GM23248 (cell line): Measurements from ENCODE around the gene ADARB1. TPM values are rescaled to one million over a fixed set of nuclear protein-coding genes. Genes with fewer than 3 reads are reported as not detected.

Experiments used
- DNase-seq: peaks from one replicate; pipeline ENCODE4 v3.0.0-alpha.2; 2015
- H2AFZ ChIP-seq: fragments of 200-600 bp; sonication (generic); 2 replicates; pipeline ENCODE4 v1.6.1; 2016; ENCODE audit warnings: antibody characterized with exemption
- H3F3A ChIP-seq: fragments of 200-600 bp; sonication (generic); 2 replicates; pipeline ENCODE4 v1.6.1; 2016; ENCODE audit warnings: mild to moderate bottlenecking, antibody characterized with exemption, mixed run types; ENCODE audit not compliant: insufficient read depth
- H3K27ac ChIP-seq: fragments of 200-600 bp; sonication (generic); 2 replicates; pipeline ENCODE4 v1.5.1; 2016; ENCODE audit warnings: mild to moderate bottlenecking
- H3K27me3 ChIP-seq: fragments of 200-600 bp; sonication (generic); replicated peaks from 2 replicates; pipeline ENCODE4 v1.6.1; 2016; ENCODE audit warnings: mild to moderate bottlenecking; ENCODE audit not compliant: insufficient read depth
- H3K36me3 ChIP-seq: fragments of 200-600 bp; sonication (generic); 2 replicates; pipeline ENCODE4 v1.6.1; 2016; ENCODE audit warnings: low read depth, mild to moderate bottlenecking
- H3K4me1 ChIP-seq: fragments of 200-600 bp; sonication (generic); 2 replicates; pipeline ENCODE4 v1.6.1; 2016; ENCODE audit warnings: mild to moderate bottlenecking; ENCODE audit not compliant: insufficient read depth
- H3K4me2 ChIP-seq: fragments of 200-600 bp; sonication (generic); one replicate; pipeline ENCODE4 v1.6.1; 2016; ENCODE audit warnings: mild to moderate bottlenecking; ENCODE audit not compliant: unreplicated experiment
- H3K4me3 ChIP-seq: fragments of 200-600 bp; sonication (generic); 2 replicates; pipeline ENCODE4 v1.5.1; 2016; ENCODE audit warnings: mild to moderate bottlenecking
- H3K79me2 ChIP-seq: fragments of 200-600 bp; sonication (generic); 2 replicates; pipeline ENCODE4 v1.6.1; 2016; ENCODE audit warnings: mild to moderate bottlenecking; ENCODE audit not compliant: insufficient read depth
- H3K9ac ChIP-seq: fragments of 200-600 bp; sonication (generic); 2 replicates; pipeline ENCODE4 v1.6.1; 2016; ENCODE audit warnings: mild to moderate bottlenecking
- H3K9me2 ChIP-seq: fragments of 200-600 bp; sonication (generic); 2 replicates; pipeline ENCODE4 v1.6.1; 2016; ENCODE audit warnings: mixed run types, mild to moderate bottlenecking, moderate library complexity; ENCODE audit not compliant: insufficient read depth
- H3K9me3 ChIP-seq: fragments of 200-600 bp; sonication (generic); one replicate; pipeline ENCODE4 v1.6.1; 2017; ENCODE audit warnings: low read depth
- H4K20me1 ChIP-seq: fragments of 200-600 bp; sonication (generic); 2 replicates; pipeline ENCODE4 v1.6.0; 2016; ENCODE audit not compliant: insufficient read depth
- EZH2 ChIP-seq: fragments of 200-600 bp; sonication (generic); IDR thresholded peaks from 2 replicates; pipeline ENCODE4 v1.6.1; 2018; ENCODE audit warnings: antibody characterized with exemption, mild to moderate bottlenecking; ENCODE audit not compliant: insufficient read depth, poor library complexity, severe bottlenecking
- EZH2phosphoT487 ChIP-seq: fragments of 200-600 bp; sonication (generic); IDR thresholded peaks from 2 replicates; pipeline ENCODE4 v1.6.1; 2018; ENCODE audit warnings: antibody characterized with exemption, moderate library complexity, mild to moderate bottlenecking, low read depth; ENCODE audit not compliant: insufficient read depth
- WGBS, 2 experiments: methylation state at CpG; one replicate each; pipeline ENCODE4 v1.1.6; 2015 to 2017; ENCODE audit warnings: low lambda C conversion rate in 2 of 2, low coverage in 1 of 2; ENCODE audit errors: missing lambda C conversion rate in 2 of 2; 5-methylcytosine and 5-hydroxymethylcytosine counted together
- in situ Hi-C: fragments of 300-500 bp; cut with MboI; formaldehyde crosslinking; loops from 2 replicates; pipeline ENCODE4 v1.15.0; 2020
- polyA plus RNA-seq: library from polyadenylated mRNA; unstranded; fragments of >200 nt; fragmentation: Nextera tagmentation; extraction: Ambion mirVana; gene quantifications from 2 replicates; pipeline ENCODE4 v1.2.1, GENCODE V29; 2016
- total RNA-seq: library from RNA; depleted of rRNA; stranded (reverse); fragments of >200 nt; shearing (Covaris generic); gene quantifications from 2 replicates; pipeline ENCODE4 v1.2.3, GENCODE V29; 2014

Gene ADARB1
- total and polyA plus RNA-seq, 2 experiments from 2014 or later: 16.3 to 17.4 TPM

DNA sequence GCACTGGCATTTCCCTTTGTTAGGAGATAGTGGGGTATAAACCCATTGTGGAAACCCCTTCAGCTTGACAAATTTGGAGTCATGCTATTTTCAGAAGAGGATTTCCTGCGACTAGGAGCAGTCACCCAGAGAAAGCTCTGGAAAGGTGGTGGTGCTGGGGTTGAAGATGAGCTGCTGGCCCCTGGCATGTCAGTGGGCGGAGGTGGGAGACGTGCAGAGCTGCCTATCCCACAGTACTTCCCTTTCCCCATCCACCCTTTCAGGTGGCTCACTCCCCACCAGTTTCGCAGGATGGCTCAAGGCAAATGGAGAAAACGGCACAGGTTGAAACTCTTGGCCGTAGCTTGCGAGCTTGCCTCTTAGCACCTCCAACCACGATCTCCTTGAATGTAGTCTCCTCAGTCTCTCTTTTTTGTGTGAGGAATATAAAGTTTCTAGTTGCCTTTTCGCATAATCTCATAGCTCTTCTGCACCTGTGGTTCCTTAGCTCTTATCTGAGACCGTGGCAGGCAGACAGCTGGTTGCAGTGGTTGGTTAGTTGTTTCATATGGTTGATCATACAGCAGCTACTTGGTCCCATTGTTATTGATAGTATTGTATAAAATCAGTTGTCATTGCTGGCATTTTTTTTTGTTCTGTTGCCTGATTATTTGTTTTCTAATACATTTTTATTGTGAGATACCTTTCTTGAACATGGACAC is 48.2 kb downstream of the ADARB1 start:
- TF ChIP-seq EZH2 (no peak), EZH2phosphoT487 (no peak)
- in situ Hi-C loops: loop anchor here (10.0 kb wide), 1 partner anchor 58 kb away; no protein-coding TSS in a partner anchor
- Histone ChIP-seq H3K9ac (no peak overlapping the region), H3K27me3 (no peaks in the 10 kb centered on the region), H2AFZ (no peak overlapping the region), H3K79me2 (peaks cover 73% of the 10 kb centered on the region), H3K4me3 (no peak overlapping the region), H3K4me1 (no peaks in the 10 kb centered on the region), H3K9me2 (no peaks in the 10 kb centered on the region), H3K36me3 (0 out of 2 replicates have a peak, but pooled peaks cover 3% of the 10 kb centered on the region), H3K27ac (no peak overlapping the region), H3K4me2 (no peak overlapping the region), H3K9me3 (no peaks in the 10 kb centered on the region), H4K20me1 (no peaks in the 10 kb centered on the region), H3F3A (no peaks in the 10 kb centered on the region)
- no peak for DNase-seq
- whole genome bisulfite sequencing, 2 experiments: 92 to 95% methylated on average over 10 of the region's 10 CpGs

DNA sequence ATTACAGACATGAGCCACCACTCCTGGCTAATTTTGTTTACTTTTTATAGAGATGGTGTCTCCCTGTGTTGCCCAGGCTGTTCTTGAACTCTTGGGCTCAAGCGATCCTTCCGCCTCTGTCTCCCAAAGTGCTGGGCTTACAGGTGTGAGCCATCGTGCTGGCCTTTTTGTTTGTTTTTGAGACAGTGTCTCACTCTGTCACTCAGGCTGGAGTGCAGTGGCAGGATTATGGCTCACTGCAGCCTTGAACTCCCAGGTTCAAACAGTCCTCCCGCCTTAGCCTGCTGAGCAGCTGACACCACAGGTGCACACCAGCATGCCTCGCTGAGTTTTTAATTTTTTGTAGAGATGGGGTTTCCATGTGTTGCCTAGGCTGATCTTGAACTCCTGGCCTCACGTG is 49.1 kb downstream of the ADARB1 start:
- 96 to 100% methylated on average over 6 of the region's 6 CpGs for WGBS, 2 experiments
- no peaks in the 10 kb centered on the region for H3K9me2 ChIP-seq
- DNase-seq: no peak
- H3K27me3 ChIP-seq: no peaks in the 10 kb centered on the region
- no peaks in the 10 kb centered on the region for H4K20me1 ChIP-seq
- no peak overlapping the region for H3K27ac ChIP-seq
- peaks cover 4% of the 10 kb centered on the region for H3K4me1 ChIP-seq
- H3F3A ChIP-seq: peaks cover 5% of the 10 kb centered on the region
- no peaks in the 10 kb centered on the region for H3K9me3 ChIP-seq
- in situ Hi-C loops: loop anchor here (10.0 kb wide), 1 partner anchor 59 kb away; no protein-coding TSS in a partner anchor
- 0 out of 2 replicates have a peak, but pooled peaks cover 3% of the 10 kb centered on the region for H3K36me3 ChIP-seq
- no peak overlapping the region for H3K9ac ChIP-seq
- H3K4me3 ChIP-seq: no peak overlapping the region
- TF ChIP-seq EZH2 (no peak), EZH2phosphoT487 (no peak)
- H3K79me2 ChIP-seq: peaks cover 74% of the 10 kb centered on the region
- no peak overlapping the region for H3K4me2 ChIP-seq
- no peak overlapping the region for H2AFZ ChIP-seq

DNA sequence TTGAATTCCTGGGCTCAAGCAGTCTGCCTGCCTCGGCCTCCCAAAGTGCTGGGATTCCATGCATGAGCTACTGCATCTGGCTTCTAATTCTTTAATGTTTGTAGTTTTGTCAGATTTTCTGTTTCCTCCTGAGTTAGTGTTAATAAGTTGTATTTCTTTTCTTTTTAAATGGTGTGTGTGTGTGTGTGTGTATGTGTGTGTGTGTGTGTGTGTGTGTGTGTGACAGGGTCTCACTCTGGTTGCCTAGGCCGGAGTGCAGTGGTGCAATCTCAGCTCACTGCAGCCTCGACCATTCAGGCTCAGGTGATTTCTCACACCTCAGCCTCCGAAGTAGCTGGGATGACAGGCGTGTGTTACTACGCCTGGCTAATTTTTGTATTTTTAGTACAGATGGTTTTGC is 50.2 kb downstream of the ADARB1 start:
- Histone ChIP-seq H3K9ac (no peak overlapping the region), H3K27ac (no peak overlapping the region), H3K4me3 (no peak overlapping the region), H3K79me2 (peaks cover 64% of the 10 kb centered on the region), H3K9me3 (no peaks in the 10 kb centered on the region), H3K9me2 (no peaks in the 10 kb centered on the region), H4K20me1 (no peaks in the 10 kb centered on the region), H3F3A (peaks cover 16% of the 10 kb centered on the region), H3K27me3 (no peaks in the 10 kb centered on the region), H2AFZ (no peak overlapping the region), H3K4me1 (peaks cover 15% of the 10 kb centered on the region), H3K36me3 (0 out of 2 replicates have a peak, but pooled peaks cover 3% of the 10 kb centered on the region), H3K4me2 (no peak overlapping the region)
- WGBS, 2 experiments: 86 to 95% methylated on average over 6 of the region's 6 CpGs
- DNase-seq: no peak
- TF ChIP-seq EZH2 (no peak), EZH2phosphoT487 (no peak)
- in situ Hi-C loops: loop anchor here (10.0 kb wide), 1 partner anchor 60 kb away; no protein-coding TSS in a partner anchor

DNA sequence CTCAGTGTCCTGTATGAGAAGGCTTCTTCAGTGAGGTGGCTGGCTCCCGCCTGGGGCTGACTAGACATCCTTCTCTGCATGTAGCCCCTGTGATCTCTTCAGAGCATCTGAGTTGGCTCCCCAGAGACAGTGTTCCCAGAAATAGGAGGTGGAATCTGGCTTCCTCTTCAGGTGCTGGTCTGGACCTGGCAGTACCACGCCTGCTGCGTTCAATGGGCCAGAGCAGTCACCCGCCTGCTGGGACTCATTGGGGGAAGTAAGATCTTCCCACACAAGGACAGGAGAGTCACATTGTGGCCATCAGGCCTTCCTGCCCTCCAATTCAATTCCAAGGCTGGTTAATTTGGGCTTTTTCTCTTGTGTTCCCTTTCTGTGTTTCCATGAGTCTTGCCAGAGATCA is 51.0 kb downstream of the ADARB1 start:
- 100% methylated on average over 4 of the region's 4 CpGs for WGBS, 2 experiments
- peaks cover 61% of the 10 kb centered on the region for H3K79me2 ChIP-seq
- no peak overlapping the region for H2AFZ ChIP-seq
- DNase-seq: no peak
- peaks cover 23% of the 10 kb centered on the region for H3F3A ChIP-seq
- no peaks in the 10 kb centered on the region for H3K27me3 ChIP-seq
- H3K36me3 ChIP-seq: 0 out of 2 replicates have a peak, but pooled peaks cover 3% of the 10 kb centered on the region
- in situ Hi-C loops: loop anchor here (10.0 kb wide), 1 partner anchor 61 kb away; no protein-coding TSS in a partner anchor
- no peaks in the 10 kb centered on the region for H3K9me2 ChIP-seq
- no peak overlapping the region for H3K4me3 ChIP-seq
- TF ChIP-seq EZH2: no peak
- TF ChIP-seq EZH2phosphoT487: no peak
- no peak overlapping the region for H3K27ac ChIP-seq
- H3K9me3 ChIP-seq: no peaks in the 10 kb centered on the region
- no peak overlapping the region for H3K4me2 ChIP-seq
- no peak overlapping the region for H3K9ac ChIP-seq
- H3K4me1 ChIP-seq: peaks cover 21% of the 10 kb centered on the region
- H4K20me1 ChIP-seq: no peaks in the 10 kb centered on the region
